Activated CD8-positive, alpha-beta T cell treated with anti-CD3 and anti-CD28 coated beads for 36 hours (primary cell): ENCODE measurements around the gene QSOX1. TPM values are rescaled to one million over a fixed set of nuclear protein-coding genes. Genes with fewer than 3 reads are reported as not detected.
"Not testable (repeated sequence)": the region's sequence is repeated elsewhere in the genome, so short reads cannot be mapped to it uniquely, and the experiment has no call there.

Experiments used
- ATAC-seq: fragments of 200-7000 bp; cut with Tn5 transposase; one replicate; pipeline ENCODE4 v1.10.0; 2021; ENCODE audit warnings: mild to moderate bottlenecking, moderate library complexity
- CTCF ChIA-PET: fragments of 350-600 bp; sonication (Branson Sonifier 250); formaldehyde crosslinking; loops from one replicate; lab custom pipeline; 2021; ENCODE audit warnings: antibody characterized with exemption; lab: Charles Lee
- POLR2A ChIA-PET: fragments of 350-600 bp; sonication (Branson Sonifier 250); formaldehyde crosslinking; loops from one replicate; lab custom pipeline; 2021; ENCODE audit warnings: antibody characterized with exemption; lab: Charles Lee
- DNase-seq: peaks from one replicate; pipeline ENCODE4 v3.0.0-alpha.2; 2020
- H3K27ac Mint-ChIP-seq: one replicate; pipeline ENCODE4 v1.8.0; 2021; ENCODE audit warnings: mild to moderate bottlenecking, mixed read lengths
- H3K27me3 Mint-ChIP-seq: one replicate; pipeline ENCODE4 v1.8.0; 2021; ENCODE audit warnings: mixed read lengths
- H3K36me3 Mint-ChIP-seq: one replicate; pipeline ENCODE4 v1.8.0; 2021; ENCODE audit warnings: low read depth, mixed read lengths
- H3K4me1 Mint-ChIP-seq: one replicate; pipeline ENCODE4 v1.8.0; 2021; ENCODE audit warnings: low read depth, mixed read lengths
- H3K4me3 Mint-ChIP-seq: one replicate; pipeline ENCODE4 v1.8.0; 2021; ENCODE audit warnings: mild to moderate bottlenecking, moderate library complexity, mixed read lengths
- H3K9me3 Mint-ChIP-seq: one replicate; pipeline ENCODE4 v1.8.0; 2021; ENCODE audit warnings: mixed read lengths
- CTCF ChIP-seq: fragments of 200-600 bp; IDR thresholded peaks from one replicate; pipeline ENCODE4 v1.8.0; 2022; ENCODE audit warnings: antibody characterized with exemption, mild to moderate bottlenecking
- intact Hi-C: fragments of 100-400 bp; cut with micrococcal nuclease; formaldehyde crosslinking; loops from one replicate; pipeline ENCODE4 v1.10.0; 2022
- total RNA-seq, 2 experiments: library from RNA; stranded (reverse); gene quantifications; one replicate each; pipeline ENCODE4 v1.2.3, GENCODE V29; 2021

QSOX1 gene
- total RNA-seq, 2 experiments from 2014 or later, result 32.2 to 33.9 TPM

DNA sequence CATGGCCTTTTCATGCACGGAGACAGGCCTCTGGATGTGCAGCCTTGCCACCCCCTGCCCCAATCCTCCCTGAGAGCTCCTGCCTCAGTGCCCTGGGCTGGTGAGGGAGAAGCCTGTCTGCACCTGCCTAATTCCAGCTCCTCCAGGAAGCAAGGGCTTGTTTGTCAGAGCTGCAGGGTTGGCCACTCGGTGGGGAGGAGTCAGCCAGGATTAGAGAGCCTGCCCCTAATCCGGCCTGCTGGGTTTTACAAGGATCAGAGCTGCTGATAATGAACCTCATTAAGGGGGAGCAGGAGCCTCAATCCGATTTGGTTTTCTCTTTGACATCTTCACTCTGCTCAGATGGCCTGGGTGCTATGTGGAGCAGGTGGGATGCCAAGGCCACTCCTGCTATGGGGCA lies 43.5 kb downstream of the QSOX1 start:
- DNase-seq (no peak), ATAC-seq (no peak)
- H3K27me3 Mint-ChIP-seq, result no peaks in the 10 kb centered on the region
- no peaks in the 10 kb centered on the region for H3K36me3 Mint-ChIP-seq
- no peaks in the 10 kb centered on the region for H3K4me1 Mint-ChIP-seq
- intact Hi-C loops, result no loop called here
- no peak for TF ChIP-seq CTCF
- H3K9me3 Mint-ChIP-seq, result no peaks in the 10 kb centered on the region
- CTCF ChIA-PET, result interaction anchor here (1.4 to 1.8 kb wide), 2 partner anchors 17 to 19 kb away, joined by 5 to 6 read pairs; no protein-coding TSS in a partner anchor
- POLR2A ChIA-PET, result interaction anchor here (1.1 kb wide), 1 partner anchor 30 kb away, joined by 4 read pairs; no protein-coding TSS in a partner anchor
- H3K4me3 Mint-ChIP-seq, result no peak overlapping the region
- H3K27ac Mint-ChIP-seq, result no peak overlapping the region

DNA sequence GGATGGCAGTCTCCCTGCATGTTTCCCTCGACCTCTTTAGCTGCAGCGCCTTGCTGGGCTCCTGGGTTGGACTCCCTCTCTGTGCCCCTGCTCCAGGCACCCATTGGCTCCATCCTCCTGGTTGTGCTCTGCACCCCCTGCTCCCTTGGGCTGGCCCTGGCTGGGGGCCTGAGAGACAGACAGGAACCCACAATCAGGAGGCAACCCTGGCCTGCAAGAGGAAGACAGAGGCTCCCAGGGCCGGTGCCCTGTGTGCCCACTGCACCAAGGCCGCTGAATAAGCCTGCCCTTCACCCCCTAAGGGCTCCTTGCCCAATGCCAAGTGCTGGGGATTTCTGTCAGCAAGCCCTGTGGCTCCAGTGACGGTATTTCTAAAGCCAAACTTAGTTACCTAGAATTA lies 43.9 kb downstream of the QSOX1 start:
- ChIA-PET CTCF (interaction anchor here (1.8 kb wide), 1 partner anchor 18 kb away, joined by 5 read pairs; no protein-coding TSS in a partner anchor), POLR2A (no interaction called here)
- intact Hi-C loops, result no loop called here
- Mint-ChIP-seq H3K4me3 (no peak overlapping the region), H3K36me3 (no peaks in the 10 kb centered on the region), H3K9me3 (no peaks in the 10 kb centered on the region), H3K4me1 (no peaks in the 10 kb centered on the region), H3K27ac (no peak overlapping the region), H3K27me3 (no peaks in the 10 kb centered on the region)
- ATAC-seq (no peak), DNase-seq (no peak)
- TF ChIP-seq CTCF, result no peak

DNA sequence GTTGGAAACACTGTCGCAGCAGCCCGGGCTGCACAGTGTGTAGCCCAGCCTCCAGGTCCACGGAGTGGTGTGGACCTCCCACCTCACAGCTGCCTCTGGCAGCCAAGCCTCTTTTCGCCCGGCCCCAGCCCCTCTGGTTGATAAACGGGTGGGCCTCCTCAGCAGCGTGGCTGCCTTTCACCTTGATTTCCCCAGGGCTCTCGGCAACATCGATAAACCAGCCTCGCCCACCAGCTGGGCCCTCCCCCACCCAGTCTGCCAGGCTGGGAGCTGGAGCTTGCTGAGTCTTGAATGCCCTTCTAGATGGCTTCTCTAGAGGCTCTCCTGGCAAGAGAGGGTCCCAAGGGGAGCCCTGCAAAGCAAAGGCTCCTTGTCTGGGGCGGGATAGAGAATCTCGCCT lies 44.3 kb downstream of the QSOX1 start:
- TF ChIP-seq CTCF, result no peak
- H3K27me3 Mint-ChIP-seq, result no peaks in the 10 kb centered on the region
- CTCF ChIA-PET, result no interaction called here
- ATAC-seq, result no peak
- intact Hi-C loops, result no loop called here
- POLR2A ChIA-PET, result no interaction called here
- no peaks in the 10 kb centered on the region for H3K36me3 Mint-ChIP-seq
- no peaks in the 10 kb centered on the region for H3K9me3 Mint-ChIP-seq
- no peak overlapping the region for H3K27ac Mint-ChIP-seq
- no peak overlapping the region for H3K4me3 Mint-ChIP-seq
- no peak for DNase-seq
- no peaks in the 10 kb centered on the region for H3K4me1 Mint-ChIP-seq

DNA sequence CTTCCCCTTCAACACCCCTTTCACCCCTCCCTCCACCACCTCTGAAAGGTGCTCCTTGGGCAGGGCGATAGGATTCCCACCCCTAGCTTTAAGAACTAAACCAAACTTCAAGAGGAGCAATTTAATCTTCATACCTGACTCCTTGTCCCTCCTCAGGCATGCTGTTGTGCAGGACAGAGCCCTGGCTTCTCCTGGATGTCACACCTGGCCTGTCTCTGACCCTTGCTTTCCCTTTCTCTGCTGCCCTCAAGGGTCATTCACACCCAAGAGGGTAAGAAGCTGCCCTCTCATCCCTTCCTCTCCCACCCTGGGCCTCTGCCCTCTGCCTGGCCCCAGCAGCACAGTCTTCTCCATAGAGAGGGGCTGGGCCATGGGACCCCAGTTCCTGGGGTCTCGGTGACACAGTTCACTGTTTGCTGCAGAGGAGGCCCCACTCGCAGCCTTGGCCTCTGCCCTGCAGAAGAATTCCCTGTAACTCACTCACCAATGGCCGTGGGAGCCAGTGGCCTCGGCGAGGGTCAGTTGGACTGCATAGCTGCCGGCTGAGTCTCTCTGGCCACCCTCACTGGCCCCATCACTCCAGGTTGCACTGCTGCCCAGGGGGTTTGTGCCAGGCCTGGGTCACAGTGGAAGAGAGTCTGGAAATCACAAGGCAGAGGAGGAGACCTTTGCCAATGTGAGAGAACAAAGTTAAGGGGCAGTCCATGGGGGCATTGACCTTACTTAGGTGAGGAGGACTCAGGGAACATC lies 47.0 kb downstream of the QSOX1 start:
- Mint-ChIP-seq H3K4me1 (no peaks in the 10 kb centered on the region), H3K4me3 (no peak overlapping the region), H3K27ac (no peak overlapping the region), H3K36me3 (no peaks in the 10 kb centered on the region), H3K27me3 (no peaks in the 10 kb centered on the region), H3K9me3 (no peaks in the 10 kb centered on the region)
- ChIA-PET CTCF (interaction anchor here (0.9 to 2.8 kb wide), 4 partner anchors 12 to 392 kb away, joined by 3 to 9 read pairs (median 6); no protein-coding TSS in a partner anchor), POLR2A (interaction anchor here (0.7 to 1.3 kb wide), 2 partner anchors 12 to 18 kb away, joined by 3 to 5 read pairs; no protein-coding TSS in a partner anchor)
- intact Hi-C loops, result no loop called here
- no peak for TF ChIP-seq CTCF
- no peak for DNase-seq
- ATAC-seq, result no peak

DNA sequence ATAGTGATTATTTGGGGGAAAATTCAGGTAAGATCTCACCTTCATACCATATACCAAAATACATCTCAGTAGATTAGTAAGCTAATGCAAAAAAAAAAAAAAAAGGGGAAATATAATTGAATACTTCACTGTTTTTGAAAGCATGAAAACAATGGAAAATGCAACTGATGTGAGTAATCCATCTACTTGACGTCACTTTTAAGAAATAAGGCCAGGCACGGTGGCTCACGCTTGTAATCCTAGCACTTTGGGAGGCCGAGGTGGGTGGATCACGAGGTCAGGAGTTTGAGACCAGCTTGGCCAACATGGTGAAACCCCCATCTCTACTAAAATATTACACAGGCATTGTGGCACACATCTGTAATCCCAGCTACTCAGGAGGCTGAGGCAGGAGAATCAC lies 47.9 kb downstream of the QSOX1 start:
- H3K36me3 Mint-ChIP-seq, POLR2A ChIA-PET, DNase-seq, H3K4me3 Mint-ChIP-seq, H3K9me3 Mint-ChIP-seq, H3K27ac Mint-ChIP-seq, H3K4me1 Mint-ChIP-seq, intact Hi-C loops, ATAC-seq, H3K27me3 Mint-ChIP-seq: not testable (repeated sequence)
- CTCF ChIA-PET, result interaction anchor here (1.0 to 2.8 kb wide), 3 partner anchors 11 to 23 kb away, joined by 3 to 9 read pairs (median 8); no protein-coding TSS in a partner anchor
